AG04450 (cell line): Measurements from ENCODE around the gene CIBAR2. TPM values are rescaled to one million over a fixed set of nuclear protein-coding genes. Genes with fewer than 3 reads are reported as not detected.

Experiments used
- CTCF ChIA-PET: fragments of 300-600, 350-600 bp; formaldehyde crosslinking; extraction: SDS; loops from one replicate; lab custom pipeline; 2022; ENCODE audit warnings: antibody characterized with exemption, inconsistent platforms; lab: Charles Lee
- POLR2A ChIA-PET: fragments of 350-600 bp; formaldehyde crosslinking; extraction: SDS; loops from one replicate; lab custom pipeline; 2021; ENCODE audit warnings: antibody characterized with exemption, inconsistent platforms; lab: Yijun Ruan, JAX
- DNase-seq: peaks from one replicate; pipeline ENCODE4 v3.0.0-alpha.2; 2011; ENCODE audit warnings: low read depth, low spot score
- H3K27ac ChIP-seq: one replicate; pipeline ENCODE4 v1.5.1; 2012; ENCODE audit warnings: low read depth, low read length, control low read depth
- H3K27me3 ChIP-seq: one replicate; pipeline ENCODE4 v1.6.0; 2012; ENCODE audit warnings: low read length; ENCODE audit not compliant: control insufficient read depth, insufficient read depth
- H3K4me3 ChIP-seq: 2 replicates; pipeline ENCODE4 v1.5.1; 2011; ENCODE audit warnings: mild to moderate bottlenecking, low read depth, low read length, control low read depth
- H3K9me3 ChIP-seq: 2 replicates; pipeline ENCODE4 v1.5.1; 2012; ENCODE audit warnings: low read length; ENCODE audit not compliant: control insufficient read depth, insufficient read depth
- CTCF ChIP-seq: IDR thresholded peaks from 2 replicates; pipeline ENCODE4 v1.5.1; 2011; ENCODE audit warnings: low read depth, low read length, control low read depth, inconsistent platforms
- polyA plus RNA-seq: library from polyadenylated mRNA; depleted of rRNA; stranded (reverse); fragments of >200 nt; gene quantifications from 2 replicates; pipeline ENCODE4 v1.2.3, GENCODE V29; 2011

The CIBAR2 gene
- polyA plus RNA-seq, 1 experiment: 0.41 TPM

- Histone ChIP-seq H3K27me3 (no peaks in the 10 kb centered on the region), H3K4me3 (no peak overlapping the region), H3K9me3 (peaks cover under 1% of the 10 kb centered on the region; the same call in 1 of the 2 replicates), H3K27ac (no peak overlapping the region)
- ChIA-PET CTCF (no interaction called here), POLR2A (interaction anchor here (0.5 to 1.1 kb wide), 3 partner anchors 13 to 633 kb away, joined by 3 read pairs; no protein-coding TSS in a partner anchor)
- no peak for DNase-seq
- no peak for TF ChIP-seq CTCF
These were observed 37.5 kb upstream of the CIBAR2 start for GRCh38 chr16:85149776-85150175.

DNA sequence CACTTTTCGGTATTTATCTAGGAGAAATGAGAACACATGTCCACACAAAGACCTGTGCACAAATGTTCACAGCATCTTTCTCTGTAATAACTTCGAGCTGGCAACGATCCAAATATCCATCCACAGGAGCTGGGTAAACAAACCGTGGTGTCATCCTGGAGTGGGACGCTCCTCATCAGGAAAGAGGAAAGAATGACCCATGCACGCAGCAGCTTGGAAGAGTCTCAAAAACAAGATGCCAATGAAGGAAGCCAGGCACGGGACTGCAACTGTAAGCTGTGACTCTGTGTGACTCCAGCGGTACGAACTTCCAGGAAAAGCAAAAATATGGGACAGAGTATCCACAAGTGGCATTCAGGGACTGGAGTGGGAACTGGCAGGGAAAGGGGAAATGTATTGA, 36.7 kb upstream of the CIBAR2 start:
- DNase-seq: no peak
- TF ChIP-seq CTCF: no peak

DNA sequence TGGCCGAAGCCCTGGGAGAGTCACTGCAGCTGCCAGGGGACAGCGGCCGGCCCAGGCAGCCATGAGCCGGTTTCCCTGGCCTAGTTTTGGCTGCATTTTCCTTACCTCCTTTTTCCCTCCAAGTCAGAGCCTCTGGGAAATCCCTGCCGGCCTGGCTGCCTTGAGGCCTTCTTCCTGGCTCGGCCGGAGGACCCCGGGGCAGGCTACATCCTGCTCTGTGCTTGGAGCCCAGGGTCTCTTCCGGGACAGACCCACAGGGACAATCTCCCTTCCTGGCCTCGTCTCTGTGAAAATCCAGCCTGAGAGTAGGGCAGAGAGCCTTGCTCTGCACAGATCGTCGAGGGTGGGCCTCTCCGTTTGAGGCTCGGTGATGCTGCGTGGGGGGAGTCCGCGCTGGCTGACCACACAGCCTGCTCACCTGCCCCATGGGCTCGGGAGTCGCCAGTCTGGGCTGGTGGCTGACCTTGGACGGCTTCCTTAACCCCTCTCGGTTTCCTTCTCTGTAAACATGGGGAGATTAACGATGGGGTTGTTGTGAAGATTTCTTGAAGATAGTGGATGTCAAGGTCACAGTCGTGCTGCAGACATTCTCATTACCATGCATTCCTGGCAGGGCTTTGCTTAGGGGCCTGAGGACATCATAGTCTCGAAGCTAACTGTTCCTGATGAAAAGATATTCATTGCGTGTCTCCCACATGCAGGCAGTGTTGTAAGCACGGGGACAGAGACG, 34.8 kb upstream of the CIBAR2 start:
- no peak overlapping the region for H3K4me3 ChIP-seq
- no peak for DNase-seq
- H3K9me3 ChIP-seq: peaks cover 7% of the 10 kb centered on the region
- peaks cover 5% of the 10 kb centered on the region for H3K27me3 ChIP-seq
- H3K27ac ChIP-seq: no peak overlapping the region
- ChIA-PET CTCF (no interaction called here), POLR2A (no interaction called here)
- TF ChIP-seq CTCF: no peak

More for the DNA sequence above, 36.7 kb upstream of the CIBAR2 start:
- Histone ChIP-seq H3K27me3 (peaks cover 3% of the 10 kb centered on the region), H3K4me3 (no peak overlapping the region), H3K27ac (no peak overlapping the region), H3K9me3 (peaks cover 7% of the 10 kb centered on the region)
- POLR2A ChIA-PET: interaction anchor here (0.7 kb wide), 1 partner anchor 36 kb away, joined by 3 read pairs; no protein-coding TSS in a partner anchor
- CTCF ChIA-PET: no interaction called here

- H3K9me3 ChIP-seq: peaks cover 7% of the 10 kb centered on the region
- ChIA-PET POLR2A (no interaction called here), CTCF (no interaction called here)
- H3K4me3 ChIP-seq: no peak overlapping the region
- peaks cover 5% of the 10 kb centered on the region for H3K27me3 ChIP-seq
- no peak for TF ChIP-seq CTCF
- no peak for DNase-seq
- H3K27ac ChIP-seq: no peak overlapping the region
These were observed 34.2 kb upstream of the CIBAR2 start for GRCh38 chr16:85146532-85146797.

DNA sequence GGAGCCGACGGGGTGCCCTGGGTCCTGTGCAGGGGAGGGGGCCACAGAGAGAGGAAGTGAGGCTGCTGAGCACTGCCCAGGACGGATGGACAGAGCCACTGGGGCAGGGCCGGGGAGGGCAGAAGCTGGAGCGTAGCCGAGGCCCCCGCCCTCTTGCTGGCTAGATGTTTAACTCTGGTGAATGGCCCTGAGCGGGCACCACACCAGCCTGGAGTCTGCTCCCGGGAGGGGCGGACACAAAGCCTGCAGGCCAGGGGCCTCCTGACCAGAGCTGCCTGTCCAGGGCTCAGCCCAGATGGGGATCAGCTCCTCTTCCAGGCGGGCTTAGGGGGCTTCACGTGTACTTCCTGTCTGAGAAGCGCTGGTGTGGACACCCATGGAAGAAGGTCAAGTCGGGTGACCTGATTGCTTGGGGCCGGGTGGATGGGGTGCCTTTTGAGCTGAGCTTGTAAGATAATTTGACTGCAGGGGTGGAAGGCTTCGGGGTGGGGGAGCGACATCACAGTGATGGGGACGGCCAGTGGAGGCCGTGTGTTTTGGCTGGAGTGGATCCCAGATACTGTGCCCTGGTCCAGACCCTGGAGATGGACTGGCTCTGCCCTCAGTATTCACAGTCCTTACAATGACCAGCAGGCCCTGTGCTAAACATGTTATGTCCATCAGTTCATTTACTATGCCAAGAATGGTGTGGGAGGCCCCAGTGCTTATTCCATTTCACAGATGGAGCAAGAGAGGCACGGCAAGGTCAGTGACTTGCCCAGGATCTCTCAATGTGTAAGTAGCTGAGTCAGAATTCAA, 33.7 kb upstream of the CIBAR2 start:
- peaks cover 5% of the 10 kb centered on the region for H3K27me3 ChIP-seq
- peaks cover 7% of the 10 kb centered on the region for H3K9me3 ChIP-seq
- TF ChIP-seq CTCF: no peak
- no peak overlapping the region for H3K4me3 ChIP-seq
- no peak overlapping the region for H3K27ac ChIP-seq
- CTCF ChIA-PET: no interaction called here
- POLR2A ChIA-PET: interaction anchor here (0.6 kb wide), 1 partner anchor 9 kb away, joined by 3 read pairs; no protein-coding TSS in a partner anchor
- DNase-seq: no peak
